ENCODE results near the gene AHNAK. TPM values are rescaled to one million over a fixed set of nuclear protein-coding genes. Genes with fewer than 3 reads are reported as not detected.
"Not testable (repeated sequence)": the region's sequence is repeated elsewhere in the genome, so short reads cannot be mapped to it uniquely, and the experiment has no call there.

AHNAK gene
- total and polyA plus RNA-seq, 2 of the 8 experiments (the other 6 are each of a cell fraction or from before 2014, with no cell fraction given), result 2.0 to 5.8 TPM

DNA sequence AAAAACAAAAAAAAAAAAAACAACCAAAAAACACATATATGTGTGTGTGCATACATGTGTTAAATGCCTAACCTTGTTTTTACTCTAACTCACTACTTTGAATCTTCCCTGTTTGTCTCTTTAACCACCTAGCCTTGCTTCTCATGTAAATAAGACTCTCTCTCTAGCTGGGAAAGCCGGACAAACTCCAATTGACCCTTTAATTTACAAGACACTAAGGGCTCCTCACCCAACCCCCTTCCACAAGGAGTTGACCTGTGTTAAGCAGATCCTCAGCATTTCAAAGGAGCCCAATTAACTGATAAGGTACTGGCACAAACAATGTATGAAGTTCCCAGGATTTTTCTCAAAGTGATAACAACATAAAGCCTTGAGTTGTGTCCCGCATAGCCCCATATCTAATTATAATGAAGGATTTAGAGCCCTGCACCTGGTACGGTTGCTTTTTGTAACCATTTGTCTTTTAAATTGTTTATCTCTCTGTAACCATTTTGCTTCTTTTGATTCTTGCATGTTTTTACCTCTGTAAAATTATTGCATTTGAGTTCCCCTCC lies 15.1 kb upstream of the AHNAK start:
- not testable (repeated sequence) for H2AFZ ChIP-seq (ENCODE audit: low read length); H3K56ac ChIP-seq (replicated peaks; ENCODE audit: insufficient read length, low read depth, low read length); H3K18ac ChIP-seq (ENCODE audit: extremely low read depth, low read length); H3K27me3 ChIP-seq (replicated peaks in 1 of 4; ENCODE audit: control insufficient read depth in 3 of 4, extremely low read depth in 1 of 4, insufficient read depth in 3 of 4, low read length in 3 of 4); H2BK15ac ChIP-seq (ENCODE audit: low read length); H3K9me3 ChIP-seq (ENCODE audit: insufficient read depth in 2 of 2, low read depth in 1 of 2, low read length in 1 of 2); H3K9ac ChIP-seq (replicated peaks in 1 of 4; ENCODE audit: extremely low read depth in 1 of 4, low read depth in 3 of 4, low read length in 3 of 4); H4K5ac ChIP-seq (ENCODE audit: insufficient read length, low read depth, low read length); H4K8ac ChIP-seq (ENCODE audit: extremely low read depth, insufficient read depth, low read length); H3K79me1 ChIP-seq (ENCODE audit: low read depth, low read length); H2BK20ac ChIP-seq (ENCODE audit: low read length); H4K91ac ChIP-seq (replicated peaks; ENCODE audit: insufficient read length, low read length); H2BK5ac ChIP-seq (ENCODE audit: low read depth, low read length); H2AK5ac ChIP-seq (ENCODE audit: low read depth, low read length); H3K4ac ChIP-seq (replicated peaks; ENCODE audit: insufficient read length, low read depth, low read length); DNase-seq (ENCODE audit: low read depth in 1 of 2, low spot score in 2 of 2); H2BK120ac ChIP-seq (replicated peaks; ENCODE audit: low read depth, low read length); H3K23me2 ChIP-seq (ENCODE audit: low read depth, low read length); H2BK12ac ChIP-seq (ENCODE audit: low read depth, low read length); H3K27ac ChIP-seq (ENCODE audit: low read depth, low read length); H3K14ac ChIP-seq (ENCODE audit: insufficient read length); H3K23ac ChIP-seq (ENCODE audit: insufficient read length)
- FAIRE-seq, result peak; percentile 77
- POLR2A ChIA-PET (ENCODE audit: partially characterized antibody), result interaction anchor here (0.7 to 20.7 kb wide), 12 partner anchors 4 to 280 kb away, joined by 3 to 336 read pairs (median 12); partner anchors contain the start of genes C11orf98, CSKMT, EEF1G and TUT1
- Histone ChIP-seq H3K4me1 (replicated peaks in 1 of 4; ENCODE audit: control insufficient read depth in 3 of 4, insufficient read depth in 4 of 4, low read length in 3 of 4) (peaks cover 11 to 26% (median 21%) of the 10 kb centered on the region in 4 experiments), H3K79me2 (ENCODE audit: control insufficient read depth in 1 of 2, insufficient read depth in 2 of 2, low read length in 2 of 2) (peaks cover 0 to 34% of the 10 kb centered on the region in 2 experiments; a peak in 2 of 4 replicates), H3K4me3 (ENCODE audit: extremely low read depth in 1 of 4, insufficient read depth in 2 of 4, low read depth in 3 of 4, low read length in 4 of 4) (peak overlapping the region in 2 of 4 experiments; percentile 1 to 29; a peak in 1 of 8 replicates), H4K20me1 (replicated peaks in 1 of 2; ENCODE audit: control insufficient read depth in 1 of 2, insufficient read depth in 2 of 2, low read length in 2 of 2) (peaks cover 21 to 45% of the 10 kb centered on the region in 2 experiments), H3K4me2 (ENCODE audit: insufficient read depth in 1 of 2, low read depth in 2 of 2, low read length in 2 of 2) (peak overlapping the region; percentile 13 to 34; a peak in 3 of 4 replicates), H3K36me3 (ENCODE audit: control insufficient read depth in 2 of 4, insufficient read depth in 4 of 4, low read length in 3 of 4) (peaks cover 35 to 72% (median 53%) of the 10 kb centered on the region in 4 experiments)
- WGBS, 2 experiments (ENCODE audit: extremely low coverage in 1 of 2, insufficient coverage in 1 of 2, insufficient read length in 1 of 2, insufficient replicate concordance in 2 of 2, low coverage in 1 of 2, low lambda C conversion rate in 2 of 2, missing lambda C conversion rate in 1 of 2), result 20% methylated on average over 3 of the region's 3 CpGs; no CpG with 5 or more reads in 1 of the 2 experiments
- CTCF ChIA-PET (ENCODE audit: partially characterized antibody), result interaction anchor here (0.6 to 9.7 kb wide), 15 partner anchors 9 to 1351 kb away, joined by 3 to 86 read pairs (median 11); partner anchors contain the start of genes AHNAK, EEF1G and SCGB1A1
- peak; percentile 45 for TF ChIP-seq NANOG (IDR thresholded peaks at IDR 0.05; ENCODE audit: insufficient read depth, low read depth, low read length, poor library complexity, severe bottlenecking)
- TF ChIP-seq SP1 (IDR thresholded peaks at IDR 0.05; ENCODE audit: low read depth, low read length), result peak; percentile 43; the same call in 1 of the 2 replicates
